Fibroblast of gingiva (primary cell): Measurements from ENCODE around the gene PDAP1.
"Not testable (repeated sequence)": the region's sequence is repeated elsewhere in the genome, so short reads cannot be mapped to it uniquely, and the experiment has no call there.

Experiments
- DNase-seq: peaks from one replicate; pipeline ENCODE4 v3.0.0-alpha.2; 2011; ENCODE audit warnings: low read depth

PDAP1 gene

DNA sequence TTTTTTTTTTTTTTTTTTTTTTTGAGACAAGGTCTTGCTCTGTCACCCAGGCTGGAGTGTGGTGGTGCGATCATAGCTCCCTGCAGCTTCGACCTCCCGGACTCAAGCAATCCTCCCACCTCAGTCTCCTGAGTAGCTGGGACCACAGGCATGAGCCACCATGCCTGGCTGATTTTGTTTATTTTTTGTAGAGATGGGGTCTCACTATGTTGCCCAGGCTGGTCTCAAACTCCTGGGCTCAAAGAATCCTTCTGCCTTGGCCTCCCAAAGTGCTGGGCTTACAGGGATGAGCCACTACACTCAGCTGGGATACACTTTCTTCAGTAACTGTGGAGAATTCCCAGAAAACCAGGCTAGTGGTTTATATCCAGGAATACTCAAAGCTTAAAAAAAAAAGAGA, 57.8 kb downstream of the PDAP1 start:
- DNase-seq, result not testable (repeated sequence)
